GM19025 (cell line): ENCODE data around the gene ANKS1B.
"Not testable (repeated sequence)": the region's sequence is repeated elsewhere in the genome, so short reads cannot be mapped to it uniquely, and the experiment has no call there.

Source experiments
- ATAC-seq: cut with Tn5 transposase; IDR thresholded peaks from one replicate; pipeline ENCODE4 v1.9.1; 2021; ENCODE audit warnings: mild to moderate bottlenecking, low read depth, moderate library complexity; ENCODE audit not compliant: unreplicated experiment

ANKS1B gene

DNA sequence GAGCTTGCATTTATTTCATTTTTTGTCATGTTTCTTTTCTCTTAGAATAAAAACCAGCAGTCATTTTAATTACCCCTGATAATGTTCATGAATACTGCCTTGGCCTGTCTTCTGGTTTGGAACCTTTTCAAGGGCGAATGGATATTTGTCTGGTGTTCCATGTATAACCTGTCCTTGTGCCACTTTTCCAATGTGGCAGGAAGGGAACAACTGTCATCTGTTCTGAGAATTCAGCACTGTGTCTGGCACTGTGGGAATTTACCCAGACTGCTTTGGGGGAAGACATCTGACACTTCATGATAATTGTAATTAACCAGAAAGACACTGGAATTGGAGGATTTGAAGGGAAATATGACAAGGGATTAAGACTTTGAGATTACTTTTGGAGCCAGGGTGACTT lies 986.8 kb downstream of the ANKS1B start:
- ATAC-seq = no peak

DNA sequence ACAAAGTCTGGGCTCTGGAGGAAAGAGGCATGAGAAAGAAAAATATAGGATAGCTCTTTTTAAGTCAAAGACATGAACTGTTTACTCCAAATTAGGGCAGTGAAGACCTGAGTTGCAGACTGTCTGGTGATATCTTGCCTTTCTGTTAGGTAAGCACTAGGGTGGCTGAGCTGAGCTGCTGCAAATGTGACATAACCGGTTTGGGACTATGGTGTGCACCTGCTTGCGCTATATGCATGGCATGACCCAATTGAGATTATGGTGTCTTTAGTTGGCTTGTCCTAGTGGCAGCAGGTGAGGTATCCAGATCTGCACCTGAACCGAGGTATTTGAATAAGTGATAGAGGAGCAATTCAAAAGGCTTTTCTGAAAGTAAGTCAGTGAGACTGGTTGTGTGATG lies 994.1 kb downstream of the ANKS1B start:
- ATAC-seq = no peak

DNA sequence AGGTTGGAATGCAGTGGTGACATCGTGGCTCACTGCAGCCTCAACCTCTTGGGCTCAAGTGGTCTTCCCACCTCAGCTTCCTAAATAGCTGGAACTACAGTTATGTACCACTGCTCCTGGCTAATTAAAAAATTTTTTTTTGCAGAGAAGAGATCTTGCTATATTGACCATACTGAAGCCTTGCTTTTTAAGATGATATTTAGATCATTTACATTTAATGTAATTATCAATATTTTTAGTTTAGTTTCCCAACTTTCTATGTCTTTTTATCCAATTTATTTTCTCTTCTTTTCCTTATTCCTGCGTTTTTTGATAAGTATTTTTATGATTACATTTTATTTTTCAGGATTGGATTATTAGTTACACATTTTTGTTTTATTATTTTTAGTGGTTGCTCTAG lies 999.6 kb downstream of the ANKS1B start:
- ATAC-seq = no peak

DNA sequence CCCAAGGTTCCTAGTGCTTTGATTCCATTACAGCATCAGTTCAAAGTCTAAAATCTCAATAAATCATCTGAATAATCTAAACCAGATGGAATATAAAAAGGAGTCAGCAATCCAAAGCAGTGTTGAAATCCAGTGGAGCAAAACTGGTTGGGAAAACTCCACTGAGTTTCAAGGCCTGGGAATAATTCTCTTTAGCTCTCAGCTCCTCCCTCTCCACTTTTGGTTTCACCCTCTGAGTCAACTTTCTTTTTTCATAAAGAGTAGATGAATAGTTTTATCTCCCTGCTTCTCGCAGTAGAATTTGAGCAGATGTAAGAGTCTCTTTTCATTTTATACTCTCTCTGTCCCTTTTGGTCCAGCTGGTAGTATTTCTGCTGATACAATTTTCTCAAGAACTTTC lies 1001.1 kb downstream of the ANKS1B start:
- no peak for ATAC-seq

DNA sequence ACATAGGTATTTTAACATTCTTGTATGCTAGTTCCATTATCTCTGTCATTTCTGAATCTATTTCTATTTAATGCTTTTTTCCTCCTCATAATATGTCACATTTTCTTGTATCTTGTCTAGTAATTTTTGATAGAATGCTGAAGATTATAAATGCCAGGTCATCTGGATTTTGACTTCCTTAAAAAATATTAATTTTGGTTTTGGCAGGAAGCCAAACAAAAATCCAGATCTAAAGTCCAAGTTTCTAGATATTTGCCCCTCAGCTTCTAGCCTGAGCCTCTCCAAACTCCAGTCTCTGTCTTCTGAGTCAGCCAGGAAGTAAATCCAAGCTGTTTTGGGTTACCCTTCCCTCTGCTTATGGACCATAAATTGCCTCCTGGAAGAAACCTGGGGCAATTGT lies 1004.2 kb downstream of the ANKS1B start:
- no peak for ATAC-seq

DNA sequence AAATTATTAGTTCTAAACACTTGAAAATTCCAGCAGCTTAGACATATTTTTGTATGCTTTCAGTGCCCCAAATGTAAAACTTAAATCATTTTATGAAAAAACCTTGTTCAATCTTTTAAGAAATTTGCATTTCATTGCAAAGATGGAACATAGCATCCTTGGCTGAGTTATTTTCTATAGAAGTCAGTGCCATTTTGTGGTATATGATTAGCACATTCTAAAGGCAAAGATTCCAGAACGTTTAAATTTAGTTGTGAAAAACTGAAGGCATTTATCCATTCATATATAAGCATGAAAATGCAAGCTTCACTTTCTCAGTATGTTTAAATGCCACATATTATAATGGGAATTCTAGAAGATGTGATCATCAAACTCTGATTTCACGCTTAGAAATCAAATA lies 1007.5 kb downstream of the ANKS1B start:
- no peak for ATAC-seq

DNA sequence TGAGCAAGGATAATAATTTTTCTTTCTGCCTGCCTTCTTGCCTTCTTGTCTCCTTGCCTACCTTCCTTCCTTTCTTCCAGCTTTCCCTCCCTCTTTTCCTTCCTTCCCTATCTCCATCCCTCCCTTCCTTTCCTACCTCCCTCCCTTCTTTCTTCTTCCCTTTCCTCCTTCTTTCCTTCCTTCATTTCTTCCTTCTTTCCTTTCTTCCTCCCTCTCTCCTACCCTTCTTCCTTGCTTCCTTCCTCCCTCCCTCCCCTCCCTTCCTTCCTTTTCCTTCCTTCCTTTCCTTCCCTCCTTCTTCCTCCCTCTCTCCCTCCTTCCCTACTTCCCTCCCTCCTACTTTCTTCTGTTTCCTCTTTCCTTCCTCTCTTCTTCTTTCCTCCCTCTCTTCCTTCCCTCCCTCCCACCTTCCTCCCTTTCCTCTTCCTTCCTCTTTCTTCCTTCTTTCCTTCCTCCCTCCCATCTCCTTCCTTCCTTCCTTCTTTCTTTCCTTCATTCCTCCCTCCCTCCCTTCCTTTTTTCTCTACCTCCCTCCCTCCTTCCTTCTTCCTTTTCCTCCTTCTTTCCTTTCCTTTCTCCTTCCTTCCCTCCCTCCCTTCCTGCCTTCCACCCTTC lies 1009.9 kb downstream of the ANKS1B start:
- no peak for ATAC-seq

DNA sequence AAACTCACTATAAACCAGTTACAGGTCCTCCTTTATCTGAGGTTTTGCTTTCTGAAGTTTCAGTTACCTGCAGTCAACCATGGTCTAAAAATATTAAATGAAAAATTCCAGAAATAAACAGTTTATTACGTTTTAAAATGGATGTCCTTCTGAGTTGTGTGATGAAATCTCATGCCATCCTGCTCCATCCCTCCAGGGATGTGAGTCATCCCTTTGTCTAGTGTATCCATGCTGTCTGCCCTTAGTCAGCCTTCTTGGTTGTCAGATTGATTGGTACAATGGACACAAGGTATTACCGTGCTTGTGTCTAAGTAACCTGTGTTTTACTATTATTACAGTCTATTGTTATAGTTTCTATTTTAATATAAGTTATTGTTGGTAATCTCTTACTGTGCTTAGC lies 1011.3 kb downstream of the ANKS1B start:
- no peak for ATAC-seq

DNA sequence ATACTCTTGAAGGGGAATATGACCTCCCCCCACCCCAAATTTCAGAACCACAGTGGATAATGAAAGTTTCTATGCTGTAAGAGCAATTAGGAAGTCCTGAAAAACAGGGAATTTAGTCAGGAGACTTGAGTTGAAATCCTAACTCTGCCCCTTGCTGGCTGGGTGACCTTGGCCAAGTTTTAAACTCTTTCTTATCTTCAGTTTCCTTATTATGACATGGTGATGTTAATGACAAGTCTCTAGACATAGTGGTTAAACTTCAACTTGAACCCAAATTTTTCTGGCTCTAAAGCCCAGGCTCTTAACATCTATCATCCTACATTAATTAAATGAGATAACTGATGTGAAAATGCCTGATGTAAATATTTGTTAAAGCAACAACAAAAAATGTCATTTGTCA lies 1013.8 kb downstream of the ANKS1B start:
- ATAC-seq = no peak

DNA sequence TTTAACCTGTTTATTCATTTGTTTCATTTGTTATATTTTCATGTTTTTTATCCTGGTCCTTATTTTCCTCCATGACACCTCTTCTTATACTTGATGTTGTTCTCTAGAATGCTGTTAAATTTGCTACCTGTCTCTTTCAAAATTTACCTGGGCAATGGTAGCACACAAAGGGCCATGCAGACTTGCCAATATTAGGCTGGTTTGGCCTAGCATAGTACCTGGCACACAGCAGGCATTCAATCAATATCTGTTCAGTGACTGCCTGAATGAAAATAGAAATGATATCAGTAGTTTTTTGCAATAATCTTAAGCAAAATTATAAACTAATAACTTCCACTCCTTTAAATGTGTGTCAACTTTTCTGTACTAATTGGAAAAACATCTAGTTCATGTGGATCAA lies 1014.5 kb downstream of the ANKS1B start:
- ATAC-seq = no peak

DNA sequence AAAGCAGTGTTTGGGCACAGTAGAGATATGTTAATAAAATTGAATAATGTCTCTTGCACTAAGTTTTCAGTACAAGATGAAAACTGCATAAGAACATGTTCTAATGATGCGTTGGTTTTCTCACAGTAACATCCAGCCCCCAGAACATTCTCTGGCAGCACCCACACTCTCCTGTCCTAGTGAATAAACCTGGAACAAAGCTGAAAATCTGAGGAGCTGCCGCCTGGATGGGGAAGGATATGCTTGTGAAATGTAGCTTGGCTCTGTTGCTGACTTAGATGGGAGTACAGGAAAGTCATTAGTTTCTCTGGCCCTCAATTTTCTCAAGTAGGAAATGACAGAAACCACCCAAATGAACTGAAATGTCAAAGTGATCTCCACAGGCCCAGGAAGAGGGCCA lies 1015.8 kb downstream of the ANKS1B start:
- ATAC-seq = no peak

DNA sequence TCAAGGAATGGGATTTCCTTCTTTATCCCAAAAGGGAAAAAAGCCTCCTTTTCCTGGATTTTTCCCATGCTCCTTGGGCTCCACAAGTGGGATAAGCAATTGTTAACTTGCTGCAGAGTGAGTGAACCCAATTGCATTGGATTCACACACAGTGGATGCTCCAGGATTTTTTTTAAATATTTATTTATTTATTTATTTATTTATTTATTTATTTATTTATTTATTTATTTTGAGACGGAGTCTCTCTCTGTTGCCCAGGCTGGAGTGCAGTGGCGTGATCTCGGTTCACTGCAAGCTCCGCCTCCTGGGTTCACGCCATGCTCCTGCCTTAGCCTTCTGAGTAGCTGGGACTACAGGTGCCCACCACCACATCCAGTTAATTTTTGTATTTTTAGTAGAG lies 1027.6 kb downstream of the ANKS1B start:
- ATAC-seq = not testable (repeated sequence)

DNA sequence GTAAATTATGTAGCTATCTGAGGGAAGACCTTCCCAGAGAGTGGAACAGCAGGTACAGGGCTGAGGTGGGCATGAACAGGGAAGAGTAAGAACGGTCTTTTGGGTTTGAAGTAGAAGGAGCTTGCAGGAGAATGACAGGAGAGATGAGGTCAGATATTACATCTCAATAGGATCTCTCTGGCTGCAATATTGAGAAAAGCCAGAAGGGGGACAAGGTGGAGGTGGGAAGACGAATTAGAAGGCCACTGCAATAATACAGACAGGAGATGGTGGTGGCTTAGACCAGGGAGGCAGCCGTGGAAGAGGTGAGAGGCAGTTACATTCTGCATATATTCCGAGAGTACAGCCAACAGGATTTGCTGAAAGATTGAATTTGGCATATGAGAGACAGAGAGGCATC lies 1029.5 kb downstream of the ANKS1B start:
- ATAC-seq = no peak

DNA sequence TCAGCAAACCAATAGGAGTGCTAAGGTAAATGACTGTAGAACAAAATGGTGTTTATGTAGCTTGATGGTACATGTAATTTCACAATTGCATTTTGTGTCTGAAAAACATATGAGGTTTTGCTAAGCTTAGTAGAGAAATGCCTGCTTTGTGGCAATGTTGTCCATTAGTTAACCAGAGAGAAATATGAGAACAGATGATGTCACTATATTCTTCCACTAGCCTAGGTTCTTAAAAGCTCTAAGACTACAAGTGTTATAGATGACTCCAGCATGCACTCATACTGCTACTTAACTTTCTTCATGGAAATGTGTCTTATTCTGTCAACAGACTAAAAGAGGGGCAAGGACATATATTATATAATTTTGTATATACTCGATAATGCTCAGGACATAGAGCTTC lies 1030.2 kb downstream of the ANKS1B start:
- no peak for ATAC-seq

DNA sequence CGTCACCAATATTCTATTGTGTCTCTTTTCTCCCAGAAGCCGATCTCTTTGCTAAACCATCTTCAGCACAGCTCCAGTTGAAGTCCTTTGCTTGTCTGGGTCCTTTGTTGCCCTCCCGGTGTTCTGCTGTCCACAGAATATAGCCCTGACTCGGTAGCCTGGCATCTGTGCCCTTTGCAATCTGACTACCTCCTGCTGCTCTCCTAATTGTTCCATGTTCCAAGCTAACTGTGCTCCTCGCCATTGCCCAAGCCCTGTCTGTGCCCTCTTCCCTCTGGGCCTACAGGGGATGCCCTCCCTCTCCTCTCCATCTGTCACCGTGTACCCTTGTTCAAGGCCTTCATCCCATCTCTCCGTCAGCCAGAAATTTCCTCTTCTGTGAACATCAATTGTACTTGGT lies 1033.3 kb downstream of the ANKS1B start:
- no peak for ATAC-seq

DNA sequence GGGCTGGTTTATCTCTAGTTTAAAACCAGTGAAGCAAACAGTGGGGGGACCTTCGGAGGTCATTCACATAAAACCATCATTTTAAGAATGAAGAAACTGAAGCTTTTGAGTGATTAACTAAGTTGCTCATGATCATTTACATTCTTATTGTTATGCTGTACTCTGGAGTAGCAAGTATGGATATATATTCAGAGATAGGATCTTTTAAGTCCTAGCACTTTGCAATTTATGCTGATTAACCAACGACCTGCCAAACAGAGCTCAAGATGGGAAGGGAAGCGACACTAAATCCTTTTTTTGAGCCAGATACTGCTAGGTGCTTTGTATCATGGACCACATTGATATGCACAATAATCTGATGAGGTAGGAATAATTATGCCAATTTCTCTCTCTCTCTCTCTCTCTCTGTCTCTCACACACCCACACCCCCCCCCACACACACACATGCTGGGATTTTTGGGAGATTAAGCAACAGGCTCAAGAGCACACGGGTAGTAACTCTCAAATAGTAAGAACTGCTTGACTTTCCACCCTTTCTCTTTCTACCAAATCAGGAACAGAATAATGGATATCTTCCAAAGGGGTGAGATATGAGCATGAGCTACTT lies 1036.3 kb downstream of the ANKS1B start:
- no peak for ATAC-seq

DNA sequence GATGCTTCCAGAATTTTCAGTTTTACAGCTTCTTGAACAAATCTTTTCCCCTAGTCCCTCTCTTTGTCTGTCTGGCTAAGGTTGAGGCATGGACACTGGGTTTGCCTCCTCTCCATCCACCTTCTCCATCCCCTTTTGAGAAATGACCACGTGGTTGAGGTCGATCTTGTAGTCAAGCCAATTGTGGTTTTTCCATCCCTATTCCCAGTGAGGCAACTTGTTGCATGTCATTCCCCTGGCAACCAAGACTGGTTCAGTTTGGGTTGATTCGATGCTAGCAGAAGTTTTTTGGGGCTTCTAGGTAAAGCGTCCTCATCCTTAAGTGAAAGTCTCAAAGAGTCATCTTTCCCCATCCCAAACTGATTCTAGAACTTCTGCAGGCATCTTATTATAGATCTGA lies 1038.9 kb downstream of the ANKS1B start:
- ATAC-seq = no peak

DNA sequence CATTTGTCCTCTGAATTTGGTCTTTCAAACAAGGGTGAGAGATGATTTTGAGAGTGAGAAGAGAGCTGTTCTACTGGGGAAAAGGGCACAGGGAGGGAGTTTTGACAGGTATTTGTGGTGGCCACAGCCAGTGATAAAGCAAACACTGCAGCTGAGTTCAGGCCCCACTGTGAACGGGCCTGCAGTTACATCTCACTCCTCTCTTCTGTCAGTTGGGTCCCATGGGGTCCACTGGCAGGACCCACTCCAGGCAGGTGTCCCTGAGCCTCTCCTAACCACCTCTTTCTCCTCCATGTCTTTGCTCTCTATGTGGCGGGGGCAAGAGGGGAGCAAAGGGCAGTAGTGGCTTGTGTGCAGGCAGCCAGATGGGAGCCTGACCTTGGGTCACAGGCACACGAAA lies 1044.8 kb downstream of the ANKS1B start:
- ATAC-seq = no peak

DNA sequence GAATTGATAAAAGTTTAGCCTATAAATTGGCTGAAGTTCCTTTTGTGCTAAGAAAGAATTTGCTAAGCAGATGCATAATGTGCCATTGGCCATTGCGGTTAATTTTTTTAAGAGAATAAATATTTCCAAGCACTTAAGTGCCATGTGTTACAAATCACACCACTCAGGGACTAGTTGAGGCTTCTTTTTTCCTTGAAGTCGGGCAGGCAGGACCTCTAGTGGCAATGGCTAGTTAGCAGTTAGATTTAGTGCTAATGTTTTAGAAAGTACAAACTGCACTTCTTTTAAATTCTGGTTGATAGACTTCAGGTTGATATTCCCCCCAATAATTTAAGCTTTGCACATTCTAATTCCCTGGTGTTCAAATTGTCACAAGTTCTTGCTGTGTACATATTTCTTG lies 1045.4 kb downstream of the ANKS1B start:
- ATAC-seq = no peak

DNA sequence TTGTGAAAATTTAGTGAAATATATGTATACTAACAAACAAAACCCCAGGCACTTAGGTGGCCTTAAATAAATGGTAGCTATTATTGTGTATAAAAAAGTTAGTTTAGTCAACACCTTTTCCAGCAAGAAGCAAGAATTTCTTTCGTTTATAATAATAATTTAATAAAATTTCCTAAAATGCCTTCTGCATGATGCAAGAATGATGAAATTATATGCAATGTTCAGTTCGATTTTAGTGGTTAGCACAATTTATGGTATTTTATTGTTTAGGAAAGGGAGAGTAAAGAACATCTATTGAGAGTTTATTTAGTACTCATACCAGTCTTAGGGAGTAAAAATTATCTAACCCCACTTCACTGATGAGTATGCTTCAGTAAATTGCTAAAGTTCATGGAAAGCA lies 1048.9 kb downstream of the ANKS1B start:
- ATAC-seq = no peak

DNA sequence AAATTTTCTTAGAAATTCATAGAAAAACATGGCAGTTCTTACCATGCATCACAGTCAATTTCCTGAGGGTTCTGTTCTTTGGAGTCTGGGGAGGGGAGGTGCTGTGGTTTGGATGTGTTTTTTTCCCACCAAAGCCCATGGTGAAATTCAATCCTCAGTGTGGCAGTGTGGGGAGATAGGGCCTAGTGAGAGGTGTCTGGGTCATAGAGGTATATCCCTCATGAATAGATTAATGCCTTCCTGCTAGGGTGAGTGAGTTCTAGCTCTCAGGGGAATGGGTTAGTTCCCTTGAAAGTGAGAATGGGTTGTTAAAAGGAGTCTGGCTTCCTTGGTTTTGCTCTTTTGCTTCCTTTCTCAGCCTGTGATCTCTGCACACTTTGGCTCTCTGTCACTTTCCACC lies 1061.9 kb downstream of the ANKS1B start:
- ATAC-seq = no peak

DNA sequence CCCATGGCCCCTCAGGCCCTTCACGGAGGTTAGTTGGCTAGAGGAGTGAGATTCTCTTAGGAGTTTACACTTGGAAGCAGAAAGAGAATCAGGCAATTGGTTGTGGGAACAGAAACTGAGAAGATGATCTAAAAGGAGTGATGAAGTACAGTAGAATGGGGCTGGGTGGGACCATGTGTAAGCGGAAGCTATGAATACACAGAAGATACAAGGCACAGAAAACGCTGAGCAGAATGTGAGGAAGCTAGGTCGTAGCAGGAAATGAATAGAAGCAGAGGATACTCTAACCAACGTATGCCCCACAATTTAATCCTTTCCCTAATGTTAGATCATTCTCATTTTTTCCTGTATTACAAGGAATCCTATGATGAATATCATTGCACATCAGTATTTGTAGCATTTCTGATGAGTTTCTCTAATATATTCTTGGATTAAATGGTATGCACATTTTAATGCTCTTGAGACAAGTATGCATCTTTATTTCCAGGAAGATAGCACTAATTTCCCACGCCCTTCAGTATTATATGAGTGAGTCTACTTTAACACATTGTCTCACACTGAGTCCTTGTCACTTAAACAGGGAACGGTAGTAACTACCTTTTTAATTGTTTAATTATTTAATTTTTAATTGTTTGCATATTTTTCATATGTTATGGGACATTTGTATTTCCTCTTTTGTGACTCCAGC lies 1066.4 kb downstream of the ANKS1B start:
- ATAC-seq = no peak
